GM12873 (cell line): Measurements from ENCODE around the gene TMEM156.

Experiments used
- TF ChIP-seq, protein P1 (sequence below): IDR thresholded peaks from 2 replicates; pipeline ENCODE4 v1.5.1; 2012; ENCODE audit warnings: low read depth, mild to moderate bottlenecking, moderate library complexity, low read length, control low read depth; ENCODE audit not compliant: insufficient read depth; ENCODE audit errors: missing control alignments

Gene TMEM156

DNA sequence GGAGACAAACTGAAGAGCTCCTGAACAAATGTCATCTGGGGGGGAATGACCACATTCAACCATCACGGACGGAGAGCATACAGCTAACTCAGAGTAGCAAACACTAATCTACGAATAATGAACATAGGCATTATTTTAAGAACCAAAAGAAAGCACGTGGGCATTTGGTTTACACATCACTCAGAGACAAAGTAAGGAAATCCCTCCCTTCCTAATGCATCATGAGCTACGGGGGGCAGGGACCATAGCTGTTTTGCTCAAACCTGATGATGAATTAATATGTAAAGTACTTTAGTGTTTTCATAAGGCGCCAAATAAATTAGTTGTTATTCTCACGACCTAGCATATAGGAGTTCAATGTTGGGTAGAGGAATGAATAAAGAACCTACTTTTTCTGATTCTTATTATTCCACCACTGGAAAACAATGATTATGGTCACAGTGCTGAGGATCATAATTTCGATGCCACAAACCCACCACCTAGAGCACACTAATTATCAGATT, 11.7 kb upstream of the TMEM156 start:
- TF ChIP-seq, protein P1, sequence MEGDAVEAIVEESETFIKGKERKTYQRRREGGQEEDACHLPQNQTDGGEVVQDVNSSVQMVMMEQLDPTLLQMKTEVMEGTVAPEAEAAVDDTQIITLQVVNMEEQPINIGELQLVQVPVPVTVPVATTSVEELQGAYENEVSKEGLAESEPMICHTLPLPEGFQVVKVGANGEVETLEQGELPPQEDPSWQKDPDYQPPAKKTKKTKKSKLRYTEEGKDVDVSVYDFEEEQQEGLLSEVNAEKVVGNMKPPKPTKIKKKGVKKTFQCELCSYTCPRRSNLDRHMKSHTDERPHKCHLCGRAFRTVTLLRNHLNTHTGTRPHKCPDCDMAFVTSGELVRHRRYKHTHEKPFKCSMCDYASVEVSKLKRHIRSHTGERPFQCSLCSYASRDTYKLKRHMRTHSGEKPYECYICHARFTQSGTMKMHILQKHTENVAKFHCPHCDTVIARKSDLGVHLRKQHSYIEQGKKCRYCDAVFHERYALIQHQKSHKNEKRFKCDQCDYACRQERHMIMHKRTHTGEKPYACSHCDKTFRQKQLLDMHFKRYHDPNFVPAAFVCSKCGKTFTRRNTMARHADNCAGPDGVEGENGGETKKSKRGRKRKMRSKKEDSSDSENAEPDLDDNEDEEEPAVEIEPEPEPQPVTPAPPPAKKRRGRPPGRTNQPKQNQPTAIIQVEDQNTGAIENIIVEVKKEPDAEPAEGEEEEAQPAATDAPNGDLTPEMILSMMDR: no peak

DNA sequence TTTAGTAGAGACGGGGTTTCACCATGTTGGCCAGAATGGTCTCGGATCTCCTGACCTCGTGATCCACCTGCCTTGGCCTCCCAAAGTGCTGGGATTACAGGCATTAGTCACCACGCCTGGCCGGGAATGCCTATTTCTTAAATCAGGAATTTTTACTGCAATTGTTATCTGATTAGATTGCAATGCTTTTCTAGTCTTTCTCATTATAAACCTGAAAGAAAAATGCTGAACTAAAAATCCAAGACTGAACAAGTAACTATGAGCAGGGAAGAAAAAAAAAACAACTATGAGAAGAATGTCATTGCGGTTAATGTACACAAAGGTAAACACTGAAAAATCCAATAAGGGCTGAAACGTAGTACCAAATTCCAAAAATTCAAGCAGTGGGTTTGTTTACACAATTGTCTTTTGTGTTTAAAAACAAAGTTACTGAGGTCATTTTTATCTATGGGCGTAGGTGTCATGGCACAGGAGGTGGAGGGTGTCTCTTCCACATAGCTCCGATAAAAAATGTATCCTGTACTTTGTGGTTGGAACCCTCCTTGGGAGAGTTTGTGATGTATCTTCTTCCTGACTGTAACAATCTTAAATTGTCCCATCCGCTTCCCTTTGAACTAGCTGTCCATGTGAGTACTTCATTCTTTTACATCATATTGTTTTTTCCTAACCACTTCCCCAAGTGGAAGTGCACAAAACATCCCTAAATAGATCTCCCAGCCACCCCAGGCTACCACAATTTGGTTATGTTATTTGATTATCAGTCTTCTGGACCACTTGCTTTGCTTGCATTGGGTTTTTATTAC, 11.1 kb upstream of the TMEM156 start:
- TF ChIP-seq, protein P1: no peak

DNA sequence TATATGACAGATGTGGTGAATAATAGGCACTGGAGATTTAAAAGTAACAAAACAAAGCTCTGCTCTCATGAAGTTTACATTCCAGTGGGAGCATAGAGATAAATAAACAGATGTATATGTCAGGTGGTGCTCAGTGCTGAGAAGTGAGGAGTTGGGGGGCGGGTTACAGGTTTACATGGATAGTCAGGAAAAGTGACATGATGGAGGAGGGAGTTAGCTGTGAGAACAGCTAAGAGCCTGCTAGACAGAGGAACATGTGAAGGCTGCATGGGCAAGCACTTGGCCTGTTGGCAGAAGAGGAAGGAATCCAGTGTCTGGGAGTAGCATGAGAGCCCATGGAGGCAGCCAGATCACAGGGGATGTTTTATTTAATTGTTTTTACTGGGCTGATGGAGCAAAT, 10.2 kb upstream of the TMEM156 start:
- TF ChIP-seq, protein P1: no peak

DNA sequence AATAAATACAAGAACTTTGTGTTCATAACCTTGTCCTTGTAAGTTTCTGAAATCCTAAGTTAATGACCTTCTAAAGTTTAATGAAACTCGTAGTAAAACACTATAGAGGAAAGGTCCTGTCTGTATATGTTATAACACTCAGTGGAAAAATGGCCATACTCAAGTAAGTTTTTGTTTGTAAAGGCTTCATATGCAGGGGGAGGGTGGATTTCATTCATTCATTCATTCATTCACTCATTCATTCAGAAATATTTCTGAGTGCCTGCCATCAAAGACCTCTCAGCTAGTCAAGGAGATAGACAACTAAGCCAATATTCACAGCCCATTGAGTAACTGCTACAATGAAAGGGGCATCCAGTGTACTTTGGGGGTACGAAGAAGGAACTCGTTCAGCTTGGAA, 6.9 kb upstream of the TMEM156 start:
- TF ChIP-seq, protein P1: no peak

DNA sequence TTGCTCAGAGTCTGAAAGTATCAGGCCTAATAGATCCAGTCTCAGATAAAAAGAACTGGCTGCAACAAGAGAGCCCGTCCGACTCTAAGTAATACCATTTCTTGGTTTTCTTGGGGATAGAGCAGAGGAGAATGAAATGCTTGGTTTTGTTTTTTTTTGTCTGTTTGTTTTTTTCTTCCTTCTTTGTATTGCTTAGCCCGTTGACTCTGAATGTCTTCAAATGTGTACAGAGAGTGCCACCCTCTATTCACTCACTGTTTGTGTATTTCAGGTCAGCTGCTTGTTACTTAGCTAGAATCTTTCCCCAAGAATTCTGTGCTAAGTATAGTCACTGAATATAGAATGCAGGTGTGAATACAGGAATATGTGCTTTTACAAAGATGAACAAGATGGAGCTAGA, 5.7 kb upstream of the TMEM156 start:
- TF ChIP-seq, protein P1: no peak

DNA sequence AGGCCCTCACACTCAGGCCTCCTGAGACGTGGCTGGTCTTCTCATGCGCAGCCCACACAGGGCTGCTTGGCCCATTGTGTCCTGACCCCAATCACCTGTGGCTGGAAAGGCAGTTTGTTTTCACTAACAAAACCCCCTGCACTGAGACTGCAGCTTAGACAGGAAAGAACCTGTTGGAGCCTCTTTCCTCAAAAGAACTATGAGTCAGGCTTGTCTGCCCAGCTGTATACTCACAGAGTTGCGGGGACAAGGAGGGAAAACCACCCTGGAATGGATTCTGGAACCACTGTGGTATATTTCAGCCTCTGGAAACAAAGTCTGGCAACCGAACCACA, 5.2 kb upstream of the TMEM156 start:
- TF ChIP-seq, protein P1: no peak

DNA sequence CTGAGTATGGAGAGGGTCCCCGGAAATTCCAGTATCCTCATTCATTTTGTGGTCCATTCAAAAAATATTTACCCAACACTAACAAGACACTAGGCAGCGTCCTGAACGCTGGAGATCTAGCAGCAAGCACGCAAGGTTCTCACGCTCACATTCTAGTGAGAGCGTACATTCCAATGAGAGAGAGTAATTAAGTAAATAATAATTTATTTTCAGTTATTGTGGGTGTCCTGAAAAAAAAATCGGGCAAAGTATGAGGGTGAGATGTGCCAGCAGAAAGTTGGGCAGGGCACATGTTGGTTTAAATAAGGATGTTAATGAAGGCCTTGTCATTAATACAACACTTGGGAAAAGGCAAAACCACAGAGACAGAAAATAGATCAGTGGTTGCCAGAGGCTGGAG, 4.0 kb upstream of the TMEM156 start:
- TF ChIP-seq, protein P1: no peak
